ENCODE measurements around the gene SPO11.

GRCh38 chr20:57388953-57389694 is 59.5 kb downstream of the SPO11 start:
- TF ChIP-seq EZH2 (IDR thresholded peaks at IDR 0.05; ENCODE audit: low read length, unreplicated experiment) (no peak), EZH2phosphoT487 (IDR thresholded peaks at IDR 0.05; ENCODE audit: borderline replicate concordance, low read length) (no peak)
- TF ChIP-seq, protein P1, sequence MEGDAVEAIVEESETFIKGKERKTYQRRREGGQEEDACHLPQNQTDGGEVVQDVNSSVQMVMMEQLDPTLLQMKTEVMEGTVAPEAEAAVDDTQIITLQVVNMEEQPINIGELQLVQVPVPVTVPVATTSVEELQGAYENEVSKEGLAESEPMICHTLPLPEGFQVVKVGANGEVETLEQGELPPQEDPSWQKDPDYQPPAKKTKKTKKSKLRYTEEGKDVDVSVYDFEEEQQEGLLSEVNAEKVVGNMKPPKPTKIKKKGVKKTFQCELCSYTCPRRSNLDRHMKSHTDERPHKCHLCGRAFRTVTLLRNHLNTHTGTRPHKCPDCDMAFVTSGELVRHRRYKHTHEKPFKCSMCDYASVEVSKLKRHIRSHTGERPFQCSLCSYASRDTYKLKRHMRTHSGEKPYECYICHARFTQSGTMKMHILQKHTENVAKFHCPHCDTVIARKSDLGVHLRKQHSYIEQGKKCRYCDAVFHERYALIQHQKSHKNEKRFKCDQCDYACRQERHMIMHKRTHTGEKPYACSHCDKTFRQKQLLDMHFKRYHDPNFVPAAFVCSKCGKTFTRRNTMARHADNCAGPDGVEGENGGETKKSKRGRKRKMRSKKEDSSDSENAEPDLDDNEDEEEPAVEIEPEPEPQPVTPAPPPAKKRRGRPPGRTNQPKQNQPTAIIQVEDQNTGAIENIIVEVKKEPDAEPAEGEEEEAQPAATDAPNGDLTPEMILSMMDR (conservative IDR thresholded peaks at IDR 0.05; ENCODE audit: low read depth, low read length) = peak; percentile 49; the same call in 1 of the 2 replicates

Data from PC-3 (cell line).